Midbrain (tissue), 1 donor: Measurements from ENCODE around the gene DTWD2.
A peak's percentile ranks its signal among the peaks of the same experiment; 100 is the strongest.
"Not testable (repeated sequence)": the region's sequence is repeated elsewhere in the genome, so short reads cannot be mapped to it uniquely, and the experiment has no call there.

ENCODE experiments used
- DNase-seq: peaks from one replicate; lab custom pipeline; 2025; lab: John Stamatoyannopoulos, UW

The DTWD2 gene

DNA sequence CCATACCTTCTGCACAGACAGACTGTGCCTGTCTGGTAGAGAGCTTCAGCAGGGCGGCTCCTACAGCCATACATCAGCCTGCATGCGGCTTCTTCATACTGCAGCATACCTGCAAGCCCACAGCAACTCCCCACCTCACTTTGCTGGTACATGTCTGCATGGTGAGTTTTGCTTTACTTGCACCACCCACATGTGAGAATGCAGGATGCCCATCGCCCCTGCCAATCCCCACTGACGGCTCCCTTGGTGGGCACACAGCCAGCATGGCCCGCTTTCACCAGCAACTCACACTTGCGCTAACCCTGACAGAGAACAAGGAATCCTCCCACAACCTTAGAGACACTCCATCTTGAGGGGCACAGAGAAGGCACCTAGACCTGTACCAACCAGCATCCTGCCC lies 114.9 kb downstream of the DTWD2 start:
- DNase-seq: no peak

GRCh38 chr5:118863345-118863744 lies 125.0 kb downstream of the DTWD2 start:
- DNase-seq: no peak

DNA sequence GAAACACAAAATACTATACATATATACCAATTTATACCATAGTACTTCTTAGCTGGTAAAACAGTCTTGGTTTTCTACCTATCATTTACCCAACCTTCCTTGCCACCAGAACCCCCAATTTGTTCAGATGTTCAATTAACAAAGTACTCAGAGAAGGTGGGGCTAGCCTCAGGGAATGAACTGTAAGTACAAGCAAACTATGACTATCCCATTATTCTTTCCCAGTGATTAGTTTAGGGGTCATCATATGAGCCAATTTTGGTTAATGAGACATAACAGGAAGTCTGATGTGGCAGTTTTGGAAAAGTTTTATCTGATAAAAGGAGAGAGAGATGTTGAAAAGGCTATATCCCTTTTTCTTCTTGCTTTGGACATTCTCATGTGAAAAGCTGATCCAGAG lies 125.8 kb downstream of the DTWD2 start:
- no peak for DNase-seq

DNA sequence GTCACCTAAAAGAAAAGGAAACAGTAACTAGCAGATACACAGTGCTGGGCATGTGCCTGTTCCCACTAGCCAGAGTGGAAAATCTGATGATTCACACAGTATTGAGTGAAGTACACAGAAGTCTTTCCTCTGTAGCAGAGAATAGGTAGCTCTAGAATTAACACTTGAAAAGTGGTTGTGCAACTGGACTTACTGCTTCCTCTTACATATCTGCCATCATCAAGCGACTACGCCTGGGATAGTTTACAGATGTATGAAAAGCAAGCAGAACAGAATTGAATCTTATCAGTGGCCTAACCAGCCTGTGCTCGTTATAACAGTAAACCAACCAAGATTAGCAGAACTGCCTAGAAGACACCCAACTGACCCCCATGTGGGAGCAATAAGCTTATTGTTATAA lies 130.6 kb downstream of the DTWD2 start:
- DNase-seq: no peak

DNA sequence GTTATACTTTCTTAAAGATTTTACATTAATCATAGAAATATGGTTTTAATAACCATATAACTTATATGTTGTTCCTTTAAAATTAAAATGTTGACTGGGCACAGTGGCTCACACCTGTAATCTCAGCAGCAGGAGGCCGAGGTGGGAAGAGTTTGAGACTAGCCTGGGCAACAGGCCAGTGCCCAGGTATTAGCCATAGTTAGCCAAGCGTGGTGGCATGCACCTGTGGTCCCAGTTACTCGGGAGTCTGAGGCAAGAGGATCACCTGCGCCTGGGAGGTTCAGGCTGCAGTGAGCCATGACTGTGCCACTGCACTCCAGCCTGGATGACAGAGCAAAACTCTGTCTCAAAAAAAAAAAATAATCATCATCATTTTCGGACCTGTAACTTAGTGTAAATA lies 133.5 kb downstream of the DTWD2 start:
- DNase-seq: no peak

GRCh38 chr5:118851785-118852184 lies 136.6 kb downstream of the DTWD2 start:
- DNase-seq: not testable (repeated sequence)

- not testable (repeated sequence) for DNase-seq
Measured at GRCh38 chr5:118849507-118849906, 138.8 kb downstream of the DTWD2 start.

- DNase-seq: no peak
Measured at GRCh38 chr5:118844351-118844750, 144.0 kb downstream of the DTWD2 start.

DNA sequence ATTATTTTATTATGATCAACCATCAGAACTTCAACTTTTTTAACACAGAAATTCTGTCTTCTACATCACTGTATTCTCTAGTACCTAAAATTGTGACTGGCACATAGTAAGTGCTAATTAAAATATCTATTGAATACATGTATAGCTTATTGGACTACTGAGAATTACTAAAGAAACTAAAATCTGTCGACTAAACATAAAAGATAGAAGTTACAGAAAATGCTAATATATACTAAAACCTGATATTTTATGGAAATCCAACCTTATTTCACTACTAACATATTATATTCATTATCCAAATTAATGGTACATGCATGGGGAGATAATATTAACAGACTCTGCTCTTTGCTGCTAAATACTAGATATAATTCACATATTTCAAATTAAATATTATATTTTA lies 153.6 kb downstream of the DTWD2 start:
- no peak for DNase-seq

DNA sequence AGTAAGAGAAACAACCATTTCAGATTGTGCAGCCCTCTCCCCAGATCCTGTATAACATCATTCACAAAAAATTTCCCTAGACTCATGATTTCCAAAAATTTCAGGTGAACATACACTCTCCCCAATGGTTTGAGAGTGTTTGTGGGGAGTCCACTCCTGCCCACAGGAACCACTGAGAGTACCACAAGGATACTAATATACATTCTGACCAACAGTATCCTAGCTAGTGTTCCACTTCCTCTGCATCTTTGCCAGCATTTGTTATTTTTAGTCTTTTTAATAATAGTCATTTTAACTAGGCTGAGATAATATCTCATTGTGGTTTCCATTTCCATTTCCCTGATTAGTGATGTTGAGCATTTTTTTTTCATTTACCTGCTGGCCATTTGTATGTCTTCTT lies 155.4 kb downstream of the DTWD2 start:
- no peak for DNase-seq

GRCh38 chr5:118825226-118825625 lies 163.1 kb downstream of the DTWD2 start:
- no peak for DNase-seq

GRCh38 chr5:118818604-118819003 lies 169.7 kb downstream of the DTWD2 start:
- DNase-seq: no peak

DNA sequence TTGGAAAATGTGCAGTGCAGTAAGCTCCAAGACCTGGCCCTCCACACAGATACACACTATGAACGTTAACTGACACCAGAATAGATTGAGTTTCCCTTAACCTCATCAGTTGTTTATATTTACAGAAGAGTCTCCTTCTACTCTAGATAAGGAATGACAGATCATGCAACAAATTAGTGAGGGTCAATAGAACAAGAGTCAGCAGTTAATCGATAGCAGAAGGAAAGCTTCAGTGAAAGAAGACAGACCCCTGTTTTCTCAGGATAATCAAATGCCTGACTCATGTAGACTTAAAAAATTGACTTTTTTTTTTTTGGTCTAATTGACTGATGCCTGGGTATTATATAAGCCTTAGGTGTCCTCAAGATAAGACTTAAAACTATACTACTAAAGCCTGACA lies 179.9 kb downstream of the DTWD2 start:
- no peak for DNase-seq

- no peak for DNase-seq
Measured at GRCh38 chr5:118806571-118806970, 181.8 kb downstream of the DTWD2 start.

DNA sequence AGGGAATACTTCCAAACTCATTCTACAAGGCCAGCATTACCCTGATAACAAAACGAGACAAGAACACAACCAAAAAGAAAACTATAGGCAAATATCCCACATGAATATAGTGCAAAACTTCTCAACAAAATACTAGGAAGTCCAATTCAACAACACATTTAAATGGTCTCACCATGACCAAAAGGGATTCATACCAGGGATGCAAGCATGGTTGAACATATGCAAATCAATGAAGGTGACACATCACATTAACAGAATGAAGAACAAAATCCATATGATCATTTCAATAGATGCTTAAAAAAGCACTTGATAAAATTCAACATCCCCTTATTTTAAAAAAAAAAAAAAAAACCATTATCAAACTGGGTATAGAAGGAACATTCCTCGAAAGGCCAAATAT lies 186.0 kb downstream of the DTWD2 start:
- DNase-seq: no peak

GRCh38 chr5:118796081-118796480 lies 192.3 kb downstream of the DTWD2 start:
- no peak for DNase-seq

GRCh38 chr5:118794281-118794680 lies 194.1 kb downstream of the DTWD2 start:
- no peak for DNase-seq

GRCh38 chr5:118793652-118794051 lies 194.7 kb downstream of the DTWD2 start:
- DNase-seq: no peak

DNA sequence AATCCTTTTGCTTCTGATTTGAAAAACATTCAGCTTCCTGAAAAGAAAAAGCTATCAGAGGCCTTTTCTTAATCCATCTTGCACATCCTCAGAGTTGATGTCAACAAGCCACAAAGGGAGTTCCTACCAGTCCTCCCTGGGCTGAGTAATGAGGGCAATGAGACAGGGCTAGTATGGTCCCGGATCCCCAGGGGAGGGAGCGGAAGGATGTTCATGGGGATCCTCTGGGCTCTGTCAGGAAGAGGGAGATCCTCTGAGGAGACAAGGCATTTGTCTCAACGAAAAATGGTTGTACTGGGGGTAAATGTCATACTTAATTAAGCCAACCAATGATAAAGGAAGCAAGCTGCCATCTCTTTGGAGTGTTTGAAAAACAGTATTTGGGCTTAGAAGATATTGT lies 195.3 kb downstream of the DTWD2 start:
- no peak for DNase-seq

DNA sequence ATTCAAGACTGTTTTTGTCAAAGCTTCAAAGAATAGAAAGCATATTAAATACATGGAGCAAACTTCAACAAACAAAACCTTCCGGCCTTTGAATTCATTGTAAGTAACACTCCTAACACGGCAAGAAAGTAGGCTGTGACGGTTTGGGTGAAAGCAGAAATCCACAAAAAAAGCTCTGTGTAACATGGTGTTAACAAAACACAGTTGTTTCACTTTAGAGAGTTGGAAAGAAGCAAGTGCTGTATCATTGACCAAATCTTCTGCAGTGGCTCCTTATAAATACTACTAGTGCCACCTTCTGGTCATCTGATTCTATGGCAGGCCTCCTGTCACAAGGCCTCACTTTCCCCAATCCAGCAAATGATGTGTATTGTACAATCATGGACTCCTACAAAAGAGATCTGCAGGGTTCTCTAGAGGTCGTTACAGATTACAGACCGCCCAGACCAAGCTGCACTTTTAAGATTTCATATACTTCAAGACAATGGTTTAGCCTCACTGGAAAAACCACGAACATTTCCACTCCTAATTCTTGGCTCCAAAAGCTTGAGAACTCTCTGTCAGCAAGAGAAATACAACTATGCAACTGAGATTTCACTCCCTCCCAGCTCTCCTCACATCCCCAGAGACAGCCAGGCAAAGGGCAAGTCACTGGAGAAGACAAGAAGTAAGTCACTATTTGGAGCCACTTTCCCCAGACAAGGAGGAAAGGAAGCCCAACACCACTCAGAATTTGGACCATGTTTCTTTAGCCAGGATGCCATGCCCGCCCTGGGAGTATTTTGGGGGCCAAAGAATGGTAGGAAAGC lies 196.2 kb downstream of the DTWD2 start:
- DNase-seq: peak; percentile 72

GRCh38 chr5:118789366-118789765 lies 199.0 kb downstream of the DTWD2 start:
- DNase-seq: no peak

DNA sequence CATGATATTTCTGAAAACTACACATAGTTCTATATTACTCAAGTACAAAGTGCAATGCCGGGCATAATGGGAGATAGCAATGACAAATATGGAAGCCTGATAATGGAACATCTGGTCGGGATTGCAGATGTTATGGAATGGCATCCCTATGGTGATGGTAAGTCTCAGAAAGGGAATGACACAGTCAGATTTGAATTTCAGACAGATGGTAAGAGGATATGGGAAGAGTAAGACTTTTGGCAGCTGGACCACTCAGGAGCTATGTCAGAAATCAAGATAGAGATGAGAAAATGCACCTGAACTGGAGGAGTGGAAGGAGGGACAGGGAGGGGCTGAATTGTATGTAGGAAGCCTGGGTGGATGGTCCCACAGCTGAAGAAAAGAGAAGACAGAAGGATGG lies 200.0 kb downstream of the DTWD2 start:
- no peak for DNase-seq
